HCT116 (cell line): ENCODE data around the gene TMIE. TPM values are rescaled to one million over a fixed set of nuclear protein-coding genes. Genes with fewer than 3 reads are reported as not detected.

Experiments used
- ATAC-seq: fragments of 200-7000 bp; cut with Tn5 transposase; 2 replicates; pipeline ENCODE4 v1.9.1; 2020; ENCODE audit warnings: mild to moderate bottlenecking, moderate library complexity
- BruUV-seq: library from RNA; stranded (reverse); fragments of 400-500 nt; replicated peaks from 2 replicates; lab custom pipeline; 2021; lab: Mats Ljungman, UMichigan
- CTCF ChIA-PET: fragments of 300-600 bp; sonication (Branson Sonifier 250); formaldehyde crosslinking; loops from one replicate; lab custom pipeline; 2021; ENCODE audit warnings: antibody characterized with exemption; lab: Charles Lee
- POLR2A ChIA-PET: fragments of 300-600, 350-600 bp; sonication (Branson Sonifier 250); formaldehyde crosslinking; loops from one replicate; lab custom pipeline; 2021; ENCODE audit warnings: antibody characterized with exemption; lab: Charles Lee
- RAD21 ChIA-PET, 2 experiments: fragments of 300-600 bp; sonication (Branson Sonifier 250); formaldehyde crosslinking; loops; one replicate each; lab custom pipeline; 2023; ENCODE audit warnings: low total read pairs in 2 of 2; ENCODE audit not compliant: uncharacterized antibody in 2 of 2, unreplicated experiment in 2 of 2, low non-redundant PET in 1 of 2; lab: Charles Lee
- DNase-seq: peaks from one replicate; pipeline ENCODE4 v3.0.0-alpha.2; 2010; ENCODE audit warnings: low read depth, low spot score
- H2AFZ ChIP-seq: fragments of 200-600 bp; shearing (Covaris generic), sonication (generic); 2 replicates; pipeline ENCODE4 v1.6.1; 2017; ENCODE audit warnings: low read depth, mixed run types, mixed read lengths, antibody characterized with exemption, low read length; ENCODE audit not compliant: poor library complexity, severe bottlenecking
- H3K27ac ChIP-seq: 2 replicates; pipeline ENCODE4 v1.5.1; 2012; ENCODE audit warnings: low read depth, low read length
- H3K27me3 ChIP-seq: fragments of 200-600 bp; sonication (generic); 2 replicates; pipeline ENCODE4 v1.6.1; 2016; ENCODE audit warnings: mixed run types, low read length, mixed read lengths; ENCODE audit not compliant: insufficient read depth
- H3K36me3 ChIP-seq, 2 experiments: fragments of 200-500 bp in 1 of 2; fragments of 200-600 bp in 1 of 2; sonication (Bioruptor generic) in 1 of 2; sonication (generic) in 1 of 2; 2 replicates each; pipeline versions ENCODE4 v1.5.1 to v1.6.1; 2014 to 2016; ENCODE audit warnings: low read length in 2 of 2, inconsistent platforms in 1 of 2, mixed read lengths in 1 of 2, mixed run types in 1 of 2; ENCODE audit not compliant: insufficient read depth in 2 of 2, control insufficient read depth in 1 of 2
- H3K4me1 ChIP-seq, 2 experiments: fragments of 200-600 bp in 1 of 2; sonication (generic) in 1 of 2; 2 replicates each; pipeline versions ENCODE4 v1.5.1 to v1.6.1; 2012 to 2017; ENCODE audit warnings: low read length in 2 of 2, inconsistent platforms in 1 of 2, mild to moderate bottlenecking in 1 of 2, mixed read lengths in 1 of 2, mixed run types in 1 of 2, moderate library complexity in 1 of 2; ENCODE audit not compliant: insufficient read depth in 2 of 2, control insufficient read depth in 1 of 2
- H3K4me2 ChIP-seq: fragments of 200-600 bp; sonication (generic); 2 replicates; pipeline ENCODE4 v1.6.1; 2017; ENCODE audit warnings: mixed run types, low read length, mixed read lengths
- H3K4me3 ChIP-seq, 2 experiments: fragments of 200-600 bp in 1 of 2; sonication (generic) in 1 of 2; replicated peaks in 1 of 2; 2 replicates each; pipeline ENCODE4 v1.5.1; 2011 to 2016; ENCODE audit warnings: low read length in 2 of 2, control low read depth in 1 of 2, low read depth in 1 of 2, mild to moderate bottlenecking in 1 of 2, mixed read lengths in 1 of 2, mixed run types in 1 of 2
- H3K79me2 ChIP-seq: fragments of 200-600 bp; sonication (generic); 2 replicates; pipeline ENCODE4 v1.6.1; 2017; ENCODE audit warnings: mild to moderate bottlenecking, mixed run types, low read length, moderate library complexity, mixed read lengths; ENCODE audit not compliant: insufficient read depth
- H3K9ac ChIP-seq: fragments of 200-600 bp; sonication (generic); 2 replicates; pipeline ENCODE4 v1.6.1; 2016; ENCODE audit warnings: low read length, mixed read lengths
- H3K9me2 ChIP-seq: fragments of 200-600 bp; sonication (generic), shearing (Covaris generic); 2 replicates; pipeline ENCODE4 v1.6.1; 2017; ENCODE audit warnings: mixed run types, mild to moderate bottlenecking, moderate library complexity; ENCODE audit not compliant: insufficient read depth
- H3K9me3 ChIP-seq, 2 experiments: fragments of 200-500 bp in 1 of 2; fragments of 200-600 bp in 1 of 2; sonication (Bioruptor generic) in 1 of 2; sonication (generic) in 1 of 2; 2 replicates each; pipeline ENCODE4 v1.6.1; 2014 to 2017; ENCODE audit warnings: low read length in 2 of 2, mixed read lengths in 2 of 2, inconsistent platforms in 1 of 2, low read depth in 1 of 2, mild to moderate bottlenecking in 1 of 2, mixed run types in 1 of 2, moderate library complexity in 1 of 2; ENCODE audit not compliant: control insufficient read depth in 1 of 2, insufficient read depth in 1 of 2
- H4K20me1 ChIP-seq: fragments of 200-600 bp; sonication (generic), shearing (Covaris generic); 2 replicates; pipeline ENCODE4 v1.6.1; 2017; ENCODE audit warnings: mixed run types, mild to moderate bottlenecking, moderate library complexity; ENCODE audit not compliant: insufficient read depth
- CBX3 ChIP-seq: IDR thresholded peaks from 2 replicates; pipeline ENCODE4 v1.6.1; 2012; ENCODE audit warnings: low read depth
- CEBPB ChIP-seq: IDR thresholded peaks from 2 replicates; pipeline ENCODE4 v1.6.1; 2012; ENCODE audit warnings: low read depth
- EGR1 ChIP-seq: IDR thresholded peaks from 2 replicates; pipeline ENCODE4 v1.6.1; 2012; ENCODE audit warnings: low read depth
- ELF1 ChIP-seq: IDR thresholded peaks from 2 replicates; pipeline ENCODE4 v1.6.1; 2012; ENCODE audit warnings: low read depth, borderline replicate concordance
- EZH2 ChIP-seq: fragments of 200-600 bp; sonication (generic); IDR thresholded peaks from 2 replicates; pipeline ENCODE4 v1.6.1; 2017; ENCODE audit warnings: antibody characterized with exemption, mixed run types
- EZH2phosphoT487 ChIP-seq: fragments of 200-600 bp; IDR thresholded peaks from 2 replicates; pipeline ENCODE4 v1.6.1; 2018; ENCODE audit warnings: antibody characterized with exemption, borderline replicate concordance
- FOSL1 ChIP-seq: IDR thresholded peaks from 2 replicates; pipeline ENCODE4 v1.6.1; 2012; ENCODE audit warnings: low read depth
- RAD21 ChIP-seq: IDR thresholded peaks from 2 replicates; pipeline ENCODE4 v1.6.1; 2012; ENCODE audit warnings: low read depth, mild to moderate bottlenecking
- REST ChIP-seq: IDR thresholded peaks from 2 replicates; pipeline ENCODE4 v1.6.1; 2012; ENCODE audit warnings: low read depth
- TCF7L2 ChIP-seq: IDR thresholded peaks from 2 replicates; pipeline ENCODE4 v1.7.0; 2011; ENCODE audit warnings: borderline replicate concordance, inconsistent platforms; ENCODE audit not compliant: insufficient read depth, insufficient read length; ENCODE audit errors: extremely low read depth
- YY1 ChIP-seq: IDR thresholded peaks from 2 replicates; pipeline ENCODE4 v1.6.1; 2011; ENCODE audit warnings: low read length, low read depth, moderate library complexity, mild to moderate bottlenecking; ENCODE audit not compliant: insufficient replicate concordance; ENCODE audit errors: extremely low read depth
- ZBTB33 ChIP-seq: IDR thresholded peaks from 2 replicates; pipeline ENCODE4 v1.6.1; 2011; ENCODE audit warnings: mild to moderate bottlenecking, low read length, moderate library complexity; ENCODE audit not compliant: insufficient replicate concordance; ENCODE audit errors: extremely low read depth
- ZFX ChIP-seq: fragments of 450-650 bp; IDR thresholded peaks from 2 replicates; pipeline ENCODE4 v1.6.1; 2017
- ZNF274 ChIP-seq: fragments of 200-500 bp; sonication (Bioruptor generic); IDR thresholded peaks from 2 replicates; pipeline ENCODE4 v1.6.1; 2014; ENCODE audit warnings: mild to moderate bottlenecking, low read depth, low read length, inconsistent platforms
- intact Hi-C: fragments of 100-400 bp; cut with micrococcal nuclease; formaldehyde crosslinking; loops from 2 replicates; pipeline ENCODE4 v1.10.0; 2022
- total RNA-seq: library from RNA; stranded (reverse); gene quantifications from one replicate; pipeline ENCODE4 v1.2.1, GENCODE V29; 2021; ENCODE audit not compliant: unreplicated experiment
- TF ChIP-seq, protein P1 (sequence below), 3 experiments: fragments of 200-600 bp in 1 of 3; sonication (generic) in 1 of 3; IDR thresholded peaks in 2 of 3; conservative IDR thresholded peaks in 1 of 3; 2 replicates each; pipeline ENCODE4 v1.5.1; 2012 to 2017; ENCODE audit warnings: low read depth in 2 of 3, low read length in 2 of 3, antibody characterized with exemption in 1 of 3, borderline replicate concordance in 1 of 3, control low read depth in 1 of 3, mild to moderate bottlenecking in 1 of 3, mixed read lengths in 1 of 3, mixed run types in 1 of 3, moderate library complexity in 1 of 3; ENCODE audit not compliant: insufficient read depth in 1 of 3
- TF ChIP-seq, protein P2 (sequence below): IDR thresholded peaks from 2 replicates; pipeline ENCODE4 v1.6.1; 2012
- TF ChIP-seq, protein P3 (sequence below): IDR thresholded peaks from 2 replicates; pipeline ENCODE4 v1.6.1; 2012

Gene TMIE
- total RNA-seq, 1 experiment from 2014 or later = 0.74 TPM

DNA sequence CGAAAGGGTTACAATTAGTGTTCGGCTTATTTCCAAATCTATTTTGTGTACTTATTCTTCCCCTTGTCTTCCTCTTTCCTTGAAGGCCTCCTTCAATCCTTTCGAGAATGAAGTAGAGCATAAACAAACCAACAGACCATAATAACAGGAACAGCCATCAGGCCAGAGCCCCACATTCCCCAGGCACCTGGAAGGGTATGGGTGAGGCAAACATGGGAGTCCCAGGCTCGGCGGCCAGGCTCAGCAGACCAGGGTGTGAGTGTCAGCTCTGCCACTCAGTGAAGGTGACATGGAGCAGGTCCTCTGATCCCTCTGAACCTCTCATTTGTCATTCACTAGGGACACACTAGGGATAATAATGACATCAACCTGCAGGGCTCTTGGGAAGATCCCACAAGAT is 21.5 kb upstream of the TMIE start:
- Histone ChIP-seq H3K4me2 (no peak overlapping the region), H3K36me3 (no peaks in the 10 kb centered on the region), H4K20me1 (no peaks in the 10 kb centered on the region), H3K79me2 (no peaks in the 10 kb centered on the region), H3K4me3 (no peak overlapping the region), H3K4me1 (no peaks in the 10 kb centered on the region), H3K27ac (no peak overlapping the region), H3K27me3 (no peaks in the 10 kb centered on the region), H3K9me3 (no peaks in the 10 kb centered on the region), H2AFZ (no peak overlapping the region), H3K9me2 (no peaks in the 10 kb centered on the region), H3K9ac (no peak overlapping the region)
- DNase-seq = no peak
- intact Hi-C loops = no loop called here
- ChIA-PET POLR2A (no interaction called here), CTCF (no interaction called here), RAD21 (no interaction called here)
- no TSS peak for BruUV-seq
- TF ChIP-seq, protein P1, sequence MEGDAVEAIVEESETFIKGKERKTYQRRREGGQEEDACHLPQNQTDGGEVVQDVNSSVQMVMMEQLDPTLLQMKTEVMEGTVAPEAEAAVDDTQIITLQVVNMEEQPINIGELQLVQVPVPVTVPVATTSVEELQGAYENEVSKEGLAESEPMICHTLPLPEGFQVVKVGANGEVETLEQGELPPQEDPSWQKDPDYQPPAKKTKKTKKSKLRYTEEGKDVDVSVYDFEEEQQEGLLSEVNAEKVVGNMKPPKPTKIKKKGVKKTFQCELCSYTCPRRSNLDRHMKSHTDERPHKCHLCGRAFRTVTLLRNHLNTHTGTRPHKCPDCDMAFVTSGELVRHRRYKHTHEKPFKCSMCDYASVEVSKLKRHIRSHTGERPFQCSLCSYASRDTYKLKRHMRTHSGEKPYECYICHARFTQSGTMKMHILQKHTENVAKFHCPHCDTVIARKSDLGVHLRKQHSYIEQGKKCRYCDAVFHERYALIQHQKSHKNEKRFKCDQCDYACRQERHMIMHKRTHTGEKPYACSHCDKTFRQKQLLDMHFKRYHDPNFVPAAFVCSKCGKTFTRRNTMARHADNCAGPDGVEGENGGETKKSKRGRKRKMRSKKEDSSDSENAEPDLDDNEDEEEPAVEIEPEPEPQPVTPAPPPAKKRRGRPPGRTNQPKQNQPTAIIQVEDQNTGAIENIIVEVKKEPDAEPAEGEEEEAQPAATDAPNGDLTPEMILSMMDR (IDR thresholded peaks at IDR 0.05 in 2 of 3, conservative IDR thresholded peaks at IDR 0.05 in 1 of 3; ENCODE audit: borderline replicate concordance in 1 of 3, insufficient read depth in 1 of 3, low read depth in 2 of 3, low read length in 2 of 3) = no peak
- TF ChIP-seq ZBTB33 (no peak), ZNF274 (no peak), EGR1 (no peak), CBX3 (no peak), EZH2 (no peak), TCF7L2 (no peak), CEBPB (no peak), EZH2phosphoT487 (no peak), FOSL1 (no peak), YY1 (no peak), RAD21 (no peak), ELF1 (no peak), REST (no peak), ZFX (no peak)
- TF ChIP-seq, protein P2, sequence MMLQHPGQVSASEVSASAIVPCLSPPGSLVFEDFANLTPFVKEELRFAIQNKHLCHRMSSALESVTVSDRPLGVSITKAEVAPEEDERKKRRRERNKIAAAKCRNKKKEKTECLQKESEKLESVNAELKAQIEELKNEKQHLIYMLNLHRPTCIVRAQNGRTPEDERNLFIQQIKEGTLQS = no peak
- TF ChIP-seq, protein P3, sequence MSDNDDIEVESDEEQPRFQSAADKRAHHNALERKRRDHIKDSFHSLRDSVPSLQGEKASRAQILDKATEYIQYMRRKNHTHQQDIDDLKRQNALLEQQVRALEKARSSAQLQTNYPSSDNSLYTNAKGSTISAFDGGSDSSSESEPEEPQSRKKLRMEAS = no peak
- no peak for ATAC-seq
